GM23248 (cell line): ENCODE results near the gene RAPSN. TPM values are rescaled to one million over a fixed set of nuclear protein-coding genes. Genes with fewer than 3 reads are reported as not detected.

Experiments used
- DNase-seq: peaks from one replicate; pipeline ENCODE4 v3.0.0-alpha.2; 2015
- H2AFZ ChIP-seq: fragments of 200-600 bp; sonication (generic); 2 replicates; pipeline ENCODE4 v1.6.1; 2016; ENCODE audit warnings: antibody characterized with exemption
- H3F3A ChIP-seq: fragments of 200-600 bp; sonication (generic); 2 replicates; pipeline ENCODE4 v1.6.1; 2016; ENCODE audit warnings: mild to moderate bottlenecking, antibody characterized with exemption, mixed run types; ENCODE audit not compliant: insufficient read depth
- H3K27ac ChIP-seq: fragments of 200-600 bp; sonication (generic); 2 replicates; pipeline ENCODE4 v1.5.1; 2016; ENCODE audit warnings: mild to moderate bottlenecking
- H3K27me3 ChIP-seq: fragments of 200-600 bp; sonication (generic); replicated peaks from 2 replicates; pipeline ENCODE4 v1.6.1; 2016; ENCODE audit warnings: mild to moderate bottlenecking; ENCODE audit not compliant: insufficient read depth
- H3K36me3 ChIP-seq: fragments of 200-600 bp; sonication (generic); 2 replicates; pipeline ENCODE4 v1.6.1; 2016; ENCODE audit warnings: low read depth, mild to moderate bottlenecking
- H3K4me1 ChIP-seq: fragments of 200-600 bp; sonication (generic); 2 replicates; pipeline ENCODE4 v1.6.1; 2016; ENCODE audit warnings: mild to moderate bottlenecking; ENCODE audit not compliant: insufficient read depth
- H3K4me2 ChIP-seq: fragments of 200-600 bp; sonication (generic); one replicate; pipeline ENCODE4 v1.6.1; 2016; ENCODE audit warnings: mild to moderate bottlenecking; ENCODE audit not compliant: unreplicated experiment
- H3K4me3 ChIP-seq: fragments of 200-600 bp; sonication (generic); 2 replicates; pipeline ENCODE4 v1.5.1; 2016; ENCODE audit warnings: mild to moderate bottlenecking
- H3K79me2 ChIP-seq: fragments of 200-600 bp; sonication (generic); 2 replicates; pipeline ENCODE4 v1.6.1; 2016; ENCODE audit warnings: mild to moderate bottlenecking; ENCODE audit not compliant: insufficient read depth
- H3K9ac ChIP-seq: fragments of 200-600 bp; sonication (generic); 2 replicates; pipeline ENCODE4 v1.6.1; 2016; ENCODE audit warnings: mild to moderate bottlenecking
- H3K9me2 ChIP-seq: fragments of 200-600 bp; sonication (generic); 2 replicates; pipeline ENCODE4 v1.6.1; 2016; ENCODE audit warnings: mixed run types, mild to moderate bottlenecking, moderate library complexity; ENCODE audit not compliant: insufficient read depth
- H3K9me3 ChIP-seq: fragments of 200-600 bp; sonication (generic); one replicate; pipeline ENCODE4 v1.6.1; 2017; ENCODE audit warnings: low read depth
- H4K20me1 ChIP-seq: fragments of 200-600 bp; sonication (generic); 2 replicates; pipeline ENCODE4 v1.6.0; 2016; ENCODE audit not compliant: insufficient read depth
- EZH2 ChIP-seq: fragments of 200-600 bp; sonication (generic); IDR thresholded peaks from 2 replicates; pipeline ENCODE4 v1.6.1; 2018; ENCODE audit warnings: antibody characterized with exemption, mild to moderate bottlenecking; ENCODE audit not compliant: insufficient read depth, poor library complexity, severe bottlenecking
- EZH2phosphoT487 ChIP-seq: fragments of 200-600 bp; sonication (generic); IDR thresholded peaks from 2 replicates; pipeline ENCODE4 v1.6.1; 2018; ENCODE audit warnings: antibody characterized with exemption, moderate library complexity, mild to moderate bottlenecking, low read depth; ENCODE audit not compliant: insufficient read depth
- WGBS, 2 experiments: methylation state at CpG; one replicate each; pipeline ENCODE4 v1.1.6; 2015 to 2017; ENCODE audit warnings: low lambda C conversion rate in 2 of 2, low coverage in 1 of 2; ENCODE audit errors: missing lambda C conversion rate in 2 of 2; 5-methylcytosine and 5-hydroxymethylcytosine counted together
- in situ Hi-C: fragments of 300-500 bp; cut with MboI; formaldehyde crosslinking; loops from 2 replicates; pipeline ENCODE4 v1.15.0; 2020
- polyA plus RNA-seq: library from polyadenylated mRNA; unstranded; fragments of >200 nt; fragmentation: Nextera tagmentation; extraction: Ambion mirVana; gene quantifications from 2 replicates; pipeline ENCODE4 v1.2.1, GENCODE V29; 2016
- total RNA-seq: library from RNA; depleted of rRNA; stranded (reverse); fragments of >200 nt; shearing (Covaris generic); gene quantifications from 2 replicates; pipeline ENCODE4 v1.2.3, GENCODE V29; 2014

RAPSN gene
- total and polyA plus RNA-seq, 2 experiments from 2014 or later: 0.11 to 0.22 TPM

- H3K4me3 ChIP-seq: peak overlapping the region; percentile 100
- H3K36me3 ChIP-seq: no peaks in the 10 kb centered on the region; the same call in 1 of the 2 replicates
- 30 to 32% methylated on average over 30 to 31 of the region's 31 CpGs for WGBS, 2 experiments
- H3K4me2 ChIP-seq: peak overlapping the region; percentile 100
- H3K9ac ChIP-seq: peak overlapping the region; percentile 100
- DNase-seq: peak; percentile 87
- peaks cover 45% of the 10 kb centered on the region for H3K4me1 ChIP-seq
- no peaks in the 10 kb centered on the region for H4K20me1 ChIP-seq
- peaks cover 40% of the 10 kb centered on the region for H3K79me2 ChIP-seq
- TF ChIP-seq EZH2phosphoT487 (no peak), EZH2 (no peak)
- peaks cover 49% of the 10 kb centered on the region for H3F3A ChIP-seq
- H3K9me2 ChIP-seq: no peaks in the 10 kb centered on the region
- in situ Hi-C loops: no loop called here
- H3K9me3 ChIP-seq: no peaks in the 10 kb centered on the region
- no peak overlapping the region for H2AFZ ChIP-seq
- no peaks in the 10 kb centered on the region for H3K27me3 ChIP-seq
- peak overlapping the region; percentile 100 for H3K27ac ChIP-seq
Observed at GRCh38 chr11:47409440-47410369, 39.2 kb downstream of the RAPSN start.

GRCh38 chr11:47408598-47409439 lies 40.1 kb downstream of the RAPSN start:
- 1 to 2% methylated on average over 27 to 31 of the region's 50 CpGs for WGBS, 2 experiments

GRCh38 chr11:47407746-47408590 lies 41.0 kb downstream of the RAPSN start, which contains the start of gene SLC39A13:
Gene SLC39A13, plus strand, starts transcription at chr11:47408590. Its CDS starts 1,505 bp downstream, at chr11:47410095.
- in situ Hi-C loops: no loop called here
- TF ChIP-seq EZH2 (no peak), EZH2phosphoT487 (no peak)

More at GRCh38 chr11:47408598-47409439, 40.1 kb downstream of the RAPSN start:
- Histone ChIP-seq H3K4me3 (peak overlapping the region; percentile 100), H3K4me1 (peaks cover 36% of the 10 kb centered on the region), H3K4me2 (peak overlapping the region; percentile 100), H2AFZ (peak overlapping the region; percentile 55), H3K9ac (peak overlapping the region; percentile 100), H3K79me2 (peaks cover 40% of the 10 kb centered on the region), H3K27ac (peak overlapping the region; percentile 100), H3F3A (peaks cover 41% of the 10 kb centered on the region), H3K9me3 (no peaks in the 10 kb centered on the region), H4K20me1 (no peaks in the 10 kb centered on the region), H3K36me3 (no peaks in the 10 kb centered on the region), H3K9me2 (no peaks in the 10 kb centered on the region), H3K27me3 (no peaks in the 10 kb centered on the region)
- peak; percentile 96 for DNase-seq
- in situ Hi-C loops: no loop called here
- TF ChIP-seq EZH2 (no peak), EZH2phosphoT487 (no peak)

More at GRCh38 chr11:47407746-47408590, 41.0 kb downstream of the RAPSN start, which contains the start of gene SLC39A13:
- H3K9me3 ChIP-seq: no peaks in the 10 kb centered on the region
- H4K20me1 ChIP-seq: no peaks in the 10 kb centered on the region
- H3K4me3 ChIP-seq: peak within 1 kb of the TSS; percentile 100
- H3K27me3 ChIP-seq: no peaks in the 10 kb centered on the region
- peak within 1 kb of the TSS; percentile 85 for H2AFZ ChIP-seq
- peaks cover 29% of the 10 kb centered on the region for H3K4me1 ChIP-seq
- WGBS, 2 experiments: 3 to 4% methylated on average over 27 to 46 of the region's 70 CpGs
- H3K79me2 ChIP-seq: peaks cover 40% of the 10 kb centered on the region
- peaks cover 35% of the 10 kb centered on the region for H3F3A ChIP-seq
- peak within 1 kb of the TSS; percentile 100 for H3K9ac ChIP-seq
- H3K9me2 ChIP-seq: no peaks in the 10 kb centered on the region
- peak within 1 kb of the TSS; percentile 100 for H3K4me2 ChIP-seq
- no peaks in the 10 kb centered on the region for H3K36me3 ChIP-seq
- DNase-seq: peak; percentile 99
- peak within 1 kb of the TSS; percentile 100 for H3K27ac ChIP-seq
